Natural killer cell (primary cell): Measurements from ENCODE around the gene EPHB1. TPM values are rescaled to one million over a fixed set of nuclear protein-coding genes. Genes with fewer than 3 reads are reported as not detected.

Experiments used
- ATAC-seq, 3 donors: fragments of 150-1000 bp in 2 of 3; fragments of 200-7000 bp in 1 of 3; cut with Tn5 transposase; 1 replicate in 1 of 3; 2 replicates in 2 of 3; pipeline ENCODE4 v1.10.0; 2021; ENCODE audit warnings: mild to moderate bottlenecking in 2 of 3, moderate library complexity in 2 of 3
- DNase-seq, 2 donors: peaks; one replicate each; pipeline versions ENCODE4 v3.0.0 to v3.0.0-alpha.2; 2013 to 2021; ENCODE audit warnings: mixed read lengths in 1 of 2
- H3K27ac ChIP-seq: one replicate; pipeline ENCODE4 v1.5.1; 2013; ENCODE audit warnings: mild to moderate bottlenecking, low read length
- H3K27me3 ChIP-seq: one replicate; pipeline ENCODE4 v1.6.1; 2013; ENCODE audit warnings: low read length; ENCODE audit not compliant: control insufficient read depth, insufficient read depth
- H3K36me3 ChIP-seq: one replicate; pipeline ENCODE4 v1.6.1; 2013; ENCODE audit warnings: low read length; ENCODE audit not compliant: control insufficient read depth, insufficient read depth
- H3K4me1 ChIP-seq: one replicate; pipeline ENCODE4 v1.6.1; 2013; ENCODE audit warnings: low read length; ENCODE audit not compliant: control insufficient read depth, insufficient read depth
- H3K4me3 ChIP-seq: one replicate; pipeline ENCODE4 v1.5.1; 2013; ENCODE audit warnings: low read length
- H3K9me3 ChIP-seq: one replicate; pipeline ENCODE4 v1.6.1; 2013; ENCODE audit warnings: low read length; ENCODE audit not compliant: control insufficient read depth, insufficient read depth
- H3K27ac Mint-ChIP-seq, 2 donors: one replicate each; pipeline ENCODE4 v1.8.0; 2022; ENCODE audit warnings: mild to moderate bottlenecking in 2 of 2, mixed read lengths in 2 of 2, moderate library complexity in 1 of 2
- H3K27me3 Mint-ChIP-seq, 2 donors: one replicate each; pipeline ENCODE4 v1.8.0; 2022; ENCODE audit warnings: low read depth in 2 of 2, mixed read lengths in 2 of 2
- H3K36me3 Mint-ChIP-seq: one replicate; pipeline ENCODE4 v1.8.0; 2022; ENCODE audit warnings: mixed read lengths
- H3K4me1 Mint-ChIP-seq, 2 donors: one replicate each; pipeline ENCODE4 v1.8.0; 2022; ENCODE audit warnings: mixed read lengths in 2 of 2
- H3K4me3 Mint-ChIP-seq: one replicate; pipeline ENCODE4 v1.8.0; 2022; ENCODE audit warnings: mild to moderate bottlenecking, moderate library complexity, mixed read lengths
- H3K9me3 Mint-ChIP-seq, 2 donors: one replicate each; pipeline ENCODE4 v1.8.0; 2022; ENCODE audit warnings: mixed read lengths in 2 of 2
- WGBS: methylation state at CpG from one replicate; pipeline ENCODE4 v1.1.7; 2013; ENCODE audit warnings: missing lambda C conversion rate; ENCODE audit not compliant: insufficient coverage; 5-methylcytosine and 5-hydroxymethylcytosine counted together
- intact Hi-C: fragments of 100-400 bp; cut with micrococcal nuclease; formaldehyde crosslinking; loops from one replicate; pipeline ENCODE4 v1.14.2; 2022
- total RNA-seq, 4 donors: library from RNA; stranded (reverse); fragments of 120-200 nt in 1 of 4; gene quantifications; one replicate each; pipeline versions ENCODE4 v1.2.3 to v1.2.4, GENCODE V29; 2013 to 2022
- TF ChIP-seq, protein P1 (sequence below): fragments of 200-600 bp; IDR thresholded peaks from one replicate; pipeline ENCODE4 v1.8.0; 2022; ENCODE audit warnings: antibody characterized with exemption

The EPHB1 gene
- total RNA-seq, 3 donors from 2014 or later (not counting 1 experiment from before 2014, with no cell fraction given) = 0.60 TPM; not detected in 2

DNA sequence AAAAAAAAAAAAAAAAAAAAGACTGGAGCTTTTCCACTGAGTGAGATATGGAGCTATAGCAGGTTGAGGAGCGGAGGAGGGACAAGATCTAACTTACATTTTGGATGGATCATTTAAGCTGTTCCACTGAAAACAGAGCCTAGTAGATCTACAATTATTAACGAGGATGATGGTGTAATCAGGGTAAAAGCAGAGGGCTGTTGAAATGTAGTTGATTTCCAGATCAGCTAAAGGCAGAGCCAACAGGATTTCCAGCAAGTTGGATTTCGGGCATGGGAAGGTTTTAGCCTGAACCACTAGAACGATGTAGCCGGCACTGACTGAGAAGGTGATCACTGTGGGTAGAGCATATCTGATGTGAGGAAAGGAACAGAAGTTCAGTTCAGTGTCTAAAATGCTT is 360.7 kb downstream of the EPHB1 start:
- WGBS = 93% methylated on average over 5 of the region's 5 CpGs
- DNase-seq (no peak), ATAC-seq (no peak)
- H3K9me3 Mint-ChIP-seq = peaks cover 10 to 14% of the 10 kb centered on the region in 2 donors
- H3K27ac Mint-ChIP-seq = no peak overlapping the region
- Histone ChIP-seq H3K27me3 (no peaks in the 10 kb centered on the region), H3K9me3 (no peaks in the 10 kb centered on the region), H3K4me3 (no peak overlapping the region), H3K36me3 (no peaks in the 10 kb centered on the region), H3K4me1 (no peaks in the 10 kb centered on the region), H3K27ac (no peak overlapping the region)
- TF ChIP-seq, protein P1, sequence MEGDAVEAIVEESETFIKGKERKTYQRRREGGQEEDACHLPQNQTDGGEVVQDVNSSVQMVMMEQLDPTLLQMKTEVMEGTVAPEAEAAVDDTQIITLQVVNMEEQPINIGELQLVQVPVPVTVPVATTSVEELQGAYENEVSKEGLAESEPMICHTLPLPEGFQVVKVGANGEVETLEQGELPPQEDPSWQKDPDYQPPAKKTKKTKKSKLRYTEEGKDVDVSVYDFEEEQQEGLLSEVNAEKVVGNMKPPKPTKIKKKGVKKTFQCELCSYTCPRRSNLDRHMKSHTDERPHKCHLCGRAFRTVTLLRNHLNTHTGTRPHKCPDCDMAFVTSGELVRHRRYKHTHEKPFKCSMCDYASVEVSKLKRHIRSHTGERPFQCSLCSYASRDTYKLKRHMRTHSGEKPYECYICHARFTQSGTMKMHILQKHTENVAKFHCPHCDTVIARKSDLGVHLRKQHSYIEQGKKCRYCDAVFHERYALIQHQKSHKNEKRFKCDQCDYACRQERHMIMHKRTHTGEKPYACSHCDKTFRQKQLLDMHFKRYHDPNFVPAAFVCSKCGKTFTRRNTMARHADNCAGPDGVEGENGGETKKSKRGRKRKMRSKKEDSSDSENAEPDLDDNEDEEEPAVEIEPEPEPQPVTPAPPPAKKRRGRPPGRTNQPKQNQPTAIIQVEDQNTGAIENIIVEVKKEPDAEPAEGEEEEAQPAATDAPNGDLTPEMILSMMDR = no peak
- H3K4me1 Mint-ChIP-seq = no peaks in the 10 kb centered on the region
- H3K27me3 Mint-ChIP-seq = no peaks in the 10 kb centered on the region
- no peaks in the 10 kb centered on the region for H3K36me3 Mint-ChIP-seq
- H3K4me3 Mint-ChIP-seq = no peak overlapping the region
- intact Hi-C loops = no loop called here

DNA sequence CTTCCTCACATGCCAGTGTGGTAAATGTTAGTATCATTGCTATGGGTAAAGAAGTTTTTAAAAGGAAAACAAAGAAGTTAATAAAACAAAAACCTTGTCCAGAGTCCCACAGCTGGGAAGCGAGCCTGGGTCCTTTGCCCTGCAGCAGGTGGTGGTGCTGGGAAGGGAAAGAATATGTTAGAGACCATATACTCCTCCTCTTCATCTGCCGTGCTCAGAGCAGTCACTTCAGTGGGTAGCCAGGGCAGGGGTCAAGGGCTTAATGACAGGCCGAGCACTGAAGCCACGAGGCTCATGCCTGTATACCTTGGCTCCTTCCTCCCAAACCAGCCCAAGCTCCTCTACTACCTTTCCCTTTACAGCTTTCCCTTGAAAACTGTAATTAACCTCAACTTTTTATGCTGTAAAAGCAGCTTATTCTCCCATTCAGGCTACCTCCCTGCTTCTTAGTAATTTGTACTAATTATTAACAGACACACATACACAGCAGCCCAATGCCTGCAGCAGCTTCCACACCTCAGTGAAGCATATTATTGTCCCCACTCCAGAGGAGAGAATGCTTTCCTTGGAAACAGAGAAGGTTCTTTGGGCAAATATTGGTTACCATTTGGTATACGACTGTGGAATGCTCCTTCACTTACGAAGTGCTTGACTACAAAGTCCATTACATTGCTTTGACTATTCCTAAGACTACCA is 362.1 kb downstream of the EPHB1 start:
- intact Hi-C loops = no loop called here
- Mint-ChIP-seq H3K9me3 (peaks cover 12 to 15% of the 10 kb centered on the region in 2 donors), H3K4me3 (no peak overlapping the region), H3K4me1 (no peaks in the 10 kb centered on the region), H3K36me3 (no peaks in the 10 kb centered on the region), H3K27me3 (no peaks in the 10 kb centered on the region), H3K27ac (no peak overlapping the region)
- DNase-seq (no peak), ATAC-seq (no peak)
- Histone ChIP-seq H3K9me3 (no peaks in the 10 kb centered on the region), H3K4me3 (no peak overlapping the region), H3K27me3 (no peaks in the 10 kb centered on the region), H3K36me3 (no peaks in the 10 kb centered on the region), H3K27ac (no peak overlapping the region), H3K4me1 (no peaks in the 10 kb centered on the region)
- TF ChIP-seq, protein P1 = no peak
- 79% methylated on average over 6 of the region's 6 CpGs for WGBS

DNA sequence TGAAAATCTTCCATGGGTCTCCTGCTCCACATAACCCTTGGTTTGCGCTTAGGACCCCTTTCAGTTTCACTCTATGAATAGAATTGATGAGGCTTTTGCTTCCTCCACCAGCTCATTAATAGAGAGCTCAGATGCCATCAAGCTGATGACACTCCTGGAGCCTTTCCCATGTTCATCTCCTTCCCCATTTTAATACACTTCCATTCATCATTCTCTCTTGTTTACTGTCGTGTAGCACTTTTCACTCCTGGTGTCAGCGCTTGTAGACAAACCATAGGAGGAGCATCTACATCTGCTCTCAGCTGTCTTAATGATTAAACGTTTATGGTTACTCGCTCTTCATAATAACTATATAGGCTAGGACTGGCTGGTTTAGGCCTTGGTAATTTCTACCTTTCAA is 363.5 kb downstream of the EPHB1 start:
- Histone ChIP-seq H3K36me3 (no peaks in the 10 kb centered on the region), H3K4me3 (no peak overlapping the region), H3K4me1 (no peaks in the 10 kb centered on the region), H3K9me3 (no peaks in the 10 kb centered on the region), H3K27me3 (no peaks in the 10 kb centered on the region), H3K27ac (no peak overlapping the region)
- intact Hi-C loops = no loop called here
- no peak overlapping the region for H3K4me3 Mint-ChIP-seq
- no peak for ATAC-seq
- 93% methylated on average over 5 of the region's 5 CpGs for WGBS
- no peaks in the 10 kb centered on the region for H3K27me3 Mint-ChIP-seq
- peaks cover 12% of the 10 kb centered on the region in 2 donors for H3K9me3 Mint-ChIP-seq
- TF ChIP-seq, protein P1 = no peak
- H3K36me3 Mint-ChIP-seq = no peaks in the 10 kb centered on the region
- H3K27ac Mint-ChIP-seq = no peak overlapping the region
- DNase-seq = no peak
- H3K4me1 Mint-ChIP-seq = no peaks in the 10 kb centered on the region

DNA sequence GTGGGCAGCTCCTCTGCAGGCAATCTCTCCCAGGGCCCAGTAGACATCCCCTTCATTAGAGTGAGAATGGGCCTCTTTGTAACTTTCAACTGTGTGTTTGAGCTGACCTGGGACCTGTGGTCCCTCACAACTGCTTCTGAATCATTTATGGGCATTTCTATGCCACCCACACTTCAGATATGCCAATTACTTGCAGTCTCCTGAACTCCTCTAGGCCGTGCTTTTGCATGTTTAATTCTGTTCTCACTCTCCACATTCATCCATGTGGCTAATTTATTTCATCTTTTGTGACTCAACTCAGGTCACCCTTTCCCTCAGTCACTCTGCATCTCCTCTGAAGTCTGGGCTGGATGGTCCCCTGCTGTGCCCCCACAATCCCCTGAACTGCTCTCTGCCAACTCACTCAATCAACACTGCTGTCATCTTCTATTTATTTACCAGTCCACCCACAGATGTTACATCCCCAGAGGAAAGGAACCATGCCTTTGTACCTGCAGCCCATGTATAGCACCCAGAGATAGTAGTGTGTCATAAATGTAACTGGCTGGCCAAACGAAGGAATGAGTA is 364.7 kb downstream of the EPHB1 start:
- 54% methylated on average over 1 of the region's 2 CpGs for WGBS
- Mint-ChIP-seq H3K36me3 (no peaks in the 10 kb centered on the region), H3K9me3 (peaks cover 7 to 10% of the 10 kb centered on the region in 2 donors), H3K27ac (no peak overlapping the region), H3K4me3 (no peak overlapping the region), H3K27me3 (no peaks in the 10 kb centered on the region), H3K4me1 (no peaks in the 10 kb centered on the region)
- H3K27me3 ChIP-seq = no peaks in the 10 kb centered on the region
- H3K27ac ChIP-seq = no peak overlapping the region
- TF ChIP-seq, protein P1 = no peak
- H3K9me3 ChIP-seq = no peaks in the 10 kb centered on the region
- intact Hi-C loops = no loop called here
- no peak for ATAC-seq
- H3K36me3 ChIP-seq = no peaks in the 10 kb centered on the region
- H3K4me3 ChIP-seq = no peak overlapping the region
- DNase-seq = no peak
- no peaks in the 10 kb centered on the region for H3K4me1 ChIP-seq
